Kidney epithelial cell (primary cell): ENCODE results near the gene TMEM132D. TPM values are rescaled to one million over a fixed set of nuclear protein-coding genes. Genes with fewer than 3 reads are reported as not detected.

Experiments used
- DNase-seq: peaks from one replicate; pipeline ENCODE4 v3.0.0-alpha.2; 2010; ENCODE audit warnings: low read depth
- H3K27me3 ChIP-seq: 2 replicates; pipeline ENCODE4 v1.6.0; 2011; ENCODE audit warnings: low read length; ENCODE audit not compliant: control insufficient read depth, insufficient read depth
- H3K36me3 ChIP-seq: 2 replicates; pipeline ENCODE4 v1.5.1; 2011; ENCODE audit warnings: low read length; ENCODE audit not compliant: control insufficient read depth, insufficient read depth
- H3K4me3 ChIP-seq: 2 replicates; pipeline ENCODE4 v1.5.1; 2011; ENCODE audit warnings: low read depth, mild to moderate bottlenecking, control low read depth, low read length
- total RNA-seq: library from RNA; depleted of rRNA; stranded (reverse); fragments of >200 nt; gene quantifications from 2 replicates; pipeline ENCODE4 v1.2.3, GENCODE V29; 2015
- TF ChIP-seq, protein P1 (sequence below): IDR thresholded peaks from 2 replicates; pipeline ENCODE4 v1.5.1; 2011; ENCODE audit warnings: mild to moderate bottlenecking, moderate library complexity, low read length, control low read depth, inconsistent platforms; ENCODE audit not compliant: insufficient read depth, poor library complexity, severe bottlenecking

The TMEM132D gene
- total RNA-seq, 1 donor from 2014 or later: 6.4 TPM

- Histone ChIP-seq H3K27me3 (no peaks in the 10 kb centered on the region), H3K36me3 (no peaks in the 10 kb centered on the region), H3K4me3 (no peak overlapping the region)
- no peak for DNase-seq
- TF ChIP-seq, protein P1, sequence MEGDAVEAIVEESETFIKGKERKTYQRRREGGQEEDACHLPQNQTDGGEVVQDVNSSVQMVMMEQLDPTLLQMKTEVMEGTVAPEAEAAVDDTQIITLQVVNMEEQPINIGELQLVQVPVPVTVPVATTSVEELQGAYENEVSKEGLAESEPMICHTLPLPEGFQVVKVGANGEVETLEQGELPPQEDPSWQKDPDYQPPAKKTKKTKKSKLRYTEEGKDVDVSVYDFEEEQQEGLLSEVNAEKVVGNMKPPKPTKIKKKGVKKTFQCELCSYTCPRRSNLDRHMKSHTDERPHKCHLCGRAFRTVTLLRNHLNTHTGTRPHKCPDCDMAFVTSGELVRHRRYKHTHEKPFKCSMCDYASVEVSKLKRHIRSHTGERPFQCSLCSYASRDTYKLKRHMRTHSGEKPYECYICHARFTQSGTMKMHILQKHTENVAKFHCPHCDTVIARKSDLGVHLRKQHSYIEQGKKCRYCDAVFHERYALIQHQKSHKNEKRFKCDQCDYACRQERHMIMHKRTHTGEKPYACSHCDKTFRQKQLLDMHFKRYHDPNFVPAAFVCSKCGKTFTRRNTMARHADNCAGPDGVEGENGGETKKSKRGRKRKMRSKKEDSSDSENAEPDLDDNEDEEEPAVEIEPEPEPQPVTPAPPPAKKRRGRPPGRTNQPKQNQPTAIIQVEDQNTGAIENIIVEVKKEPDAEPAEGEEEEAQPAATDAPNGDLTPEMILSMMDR: no peak
Observed at GRCh38 chr12:129827102-129827865, 76.5 kb downstream of the TMEM132D start.

DNA sequence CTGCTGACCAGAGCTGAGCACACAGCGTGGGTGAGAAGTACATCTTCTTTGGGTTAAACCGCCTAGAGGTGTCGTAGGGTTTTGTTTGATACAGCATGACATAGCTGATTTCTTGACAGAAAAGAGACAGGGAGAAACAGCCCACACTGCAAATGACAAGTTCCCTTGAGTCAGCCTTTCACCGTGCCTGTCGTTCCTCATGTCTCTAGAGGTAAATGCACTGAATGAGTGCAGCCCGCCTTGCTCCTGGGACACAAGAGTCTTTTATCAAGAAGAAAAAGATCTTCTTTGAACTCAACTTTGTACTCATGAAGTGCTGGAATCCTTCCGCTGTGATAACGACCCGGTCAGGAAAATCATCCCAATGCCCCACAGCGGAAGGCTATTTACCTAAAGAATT, 77.6 kb downstream of the TMEM132D start:
- no peaks in the 10 kb centered on the region for H3K36me3 ChIP-seq
- no peak for DNase-seq
- TF ChIP-seq, protein P1: no peak
- no peaks in the 10 kb centered on the region for H3K27me3 ChIP-seq
- H3K4me3 ChIP-seq: no peak overlapping the region

- TF ChIP-seq, protein P1: no peak
- H3K4me3 ChIP-seq: no peak overlapping the region
- no peak for DNase-seq
- H3K27me3 ChIP-seq: no peaks in the 10 kb centered on the region
- no peaks in the 10 kb centered on the region for H3K36me3 ChIP-seq
Observed at GRCh38 chr12:129825316-129825715, 78.5 kb downstream of the TMEM132D start.

- Histone ChIP-seq H3K36me3 (no peaks in the 10 kb centered on the region), H3K4me3 (no peak overlapping the region), H3K27me3 (no peaks in the 10 kb centered on the region)
- DNase-seq: no peak
- TF ChIP-seq, protein P1: no peak
Observed at GRCh38 chr12:129821964-129822363, 81.9 kb downstream of the TMEM132D start.

GRCh38 chr12:129819391-129819790, 84.4 kb downstream of the TMEM132D start:
- no peaks in the 10 kb centered on the region for H3K36me3 ChIP-seq
- TF ChIP-seq, protein P1: no peak
- peak; percentile 50 for DNase-seq
- H3K27me3 ChIP-seq: no peaks in the 10 kb centered on the region
- no peak overlapping the region for H3K4me3 ChIP-seq

DNA sequence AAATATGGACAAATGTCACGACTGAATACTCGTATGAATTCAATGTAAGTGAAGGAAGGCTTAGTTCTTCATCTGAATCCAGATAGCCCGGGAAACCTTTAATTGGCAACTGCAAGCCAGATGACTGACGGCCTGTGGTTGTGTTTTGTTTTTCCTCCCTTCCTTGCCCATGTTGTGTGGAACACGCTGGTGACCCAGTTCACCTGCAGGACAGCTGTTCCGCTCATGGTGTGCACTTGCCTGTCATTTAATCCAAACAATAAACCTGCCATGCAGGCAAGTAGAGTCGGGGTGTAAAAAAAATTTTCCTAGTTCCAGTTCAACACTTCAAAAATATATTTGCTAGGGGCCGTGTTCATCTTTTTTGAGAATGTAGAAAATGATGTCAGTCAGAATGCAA, 88.0 kb downstream of the TMEM132D start:
- Histone ChIP-seq H3K27me3 (no peaks in the 10 kb centered on the region), H3K36me3 (no peaks in the 10 kb centered on the region), H3K4me3 (no peak overlapping the region)
- TF ChIP-seq, protein P1: no peak
- DNase-seq: no peak
